ENCODE data around the gene CCL11. TPM values are rescaled to one million over a fixed set of nuclear protein-coding genes. Genes with fewer than 3 reads are reported as not detected.

The CCL11 gene
- polyA plus RNA-seq, 1 donor from 2014 or later = not detected

GRCh38 chr17:34245351-34245905 is 40.1 kb upstream of the CCL11 start:
- Histone ChIP-seq H3K36me3 (ENCODE audit: insufficient read depth, low read length) (no peaks in the 10 kb centered on the region), H3K9ac (ENCODE audit: low read length) (no peak overlapping the region), H3K27me3 (ENCODE audit: insufficient read depth, low read depth, low read length) (no peaks in the 10 kb centered on the region), H3K27ac (ENCODE audit: low read length) (no peak overlapping the region), H3F3A (ENCODE audit: insufficient read depth, low read length, poor library complexity, severe bottlenecking) (no peaks in the 10 kb centered on the region), H3K9me2 (ENCODE audit: insufficient read depth, low read length) (no peaks in the 10 kb centered on the region), H3K79me2 (replicated peaks; ENCODE audit: insufficient read depth, low read length) (no peaks in the 10 kb centered on the region), H4K20me1 (ENCODE audit: insufficient read depth) (no peaks in the 10 kb centered on the region), H2AFZ (ENCODE audit: low read depth, low read length) (no peak overlapping the region), H3K4me3 (ENCODE audit: low read length) (no peak overlapping the region), H3K4me2 (ENCODE audit: low read length) (no peak overlapping the region), H3K9me3 (ENCODE audit: low read length) (no peaks in the 10 kb centered on the region)
- TF ChIP-seq REST (IDR thresholded peaks at IDR 0.05; ENCODE audit: borderline replicate concordance) = no peak
- no peak for TF ChIP-seq EP300 (conservative IDR thresholded peaks at IDR 0.05; ENCODE audit: poor library complexity, severe bottlenecking)
- TF ChIP-seq CTCF (IDR thresholded peaks at IDR 0.05; ENCODE audit: poor library complexity, severe bottlenecking) = no peak
- TF ChIP-seq TAF1 (IDR thresholded peaks at IDR 0.05; ENCODE audit: low read depth) = no peak
- TF ChIP-seq SMC3 (conservative IDR thresholded peaks at IDR 0.05; ENCODE audit: poor library complexity) = no peak
- no peak for TF ChIP-seq MXI1 (conservative IDR thresholded peaks at IDR 0.05; ENCODE audit: poor library complexity, severe bottlenecking)
- TF ChIP-seq POLR2AphosphoS5 (IDR thresholded peaks at IDR 0.05) = no peak
- TF ChIP-seq RAD21 (conservative IDR thresholded peaks at IDR 0.05) = no peak
- TF ChIP-seq EZH2 (IDR thresholded peaks at IDR 0.05; ENCODE audit: borderline replicate concordance, insufficient read depth, low read length, poor library complexity, severe bottlenecking) = no peak

GRCh38 chr17:34246446-34246845 is 39.1 kb upstream of the CCL11 start:
- no peaks in the 10 kb centered on the region for H3K27me3 ChIP-seq (ENCODE audit: insufficient read depth, low read depth, low read length)
- H3K36me3 ChIP-seq (ENCODE audit: insufficient read depth, low read length) = no peaks in the 10 kb centered on the region
- no peak overlapping the region for H2AFZ ChIP-seq (ENCODE audit: low read depth, low read length)
- H3K4me3 ChIP-seq (ENCODE audit: low read length) = no peak overlapping the region
- H3K4me2 ChIP-seq (ENCODE audit: low read length) = no peak overlapping the region
- no peaks in the 10 kb centered on the region for H3K79me2 ChIP-seq (replicated peaks; ENCODE audit: insufficient read depth, low read length)
- H3K9me3 ChIP-seq (ENCODE audit: low read length) = no peaks in the 10 kb centered on the region
- no peaks in the 10 kb centered on the region for H3K9me2 ChIP-seq (ENCODE audit: insufficient read depth, low read length)
- no peak overlapping the region for H3K9ac ChIP-seq (ENCODE audit: low read length)
- no peaks in the 10 kb centered on the region for H4K20me1 ChIP-seq (ENCODE audit: insufficient read depth)
- no peaks in the 10 kb centered on the region for H3F3A ChIP-seq (ENCODE audit: insufficient read depth, low read length, poor library complexity, severe bottlenecking)
- TF ChIP-seq EP300 (conservative IDR thresholded peaks at IDR 0.05; ENCODE audit: poor library complexity, severe bottlenecking) (no peak), EZH2 (IDR thresholded peaks at IDR 0.05; ENCODE audit: borderline replicate concordance, insufficient read depth, low read length, poor library complexity, severe bottlenecking) (no peak), SMC3 (conservative IDR thresholded peaks at IDR 0.05; ENCODE audit: poor library complexity) (no peak), RAD21 (conservative IDR thresholded peaks at IDR 0.05) (no peak), REST (IDR thresholded peaks at IDR 0.05; ENCODE audit: borderline replicate concordance) (no peak), CTCF (IDR thresholded peaks at IDR 0.05; ENCODE audit: poor library complexity, severe bottlenecking) (no peak), POLR2AphosphoS5 (IDR thresholded peaks at IDR 0.05) (no peak), TAF1 (IDR thresholded peaks at IDR 0.05; ENCODE audit: low read depth) (no peak), MXI1 (conservative IDR thresholded peaks at IDR 0.05; ENCODE audit: poor library complexity, severe bottlenecking) (no peak)
- H3K27ac ChIP-seq (ENCODE audit: low read length) = no peak overlapping the region

Data from neural cell (in vitro differentiated cells).